Stimulated activated memory B cell treated with anti-CD40 and anti-IgM and Interleukin-4, amounts not matched to agents 10 μg/mL and 1 μg/mL and 100 μg/mL, for 72 hours (primary cell): Measurements from ENCODE around the gene RPLP2.

Experiments
- ATAC-seq: fragments of 150-1000 bp; cut with Tn5 transposase; 2 replicates; pipeline ENCODE4 v1.10.0; 2021
- H3K27ac Mint-ChIP-seq: one replicate; pipeline ENCODE4 v1.8.0; 2022; ENCODE audit warnings: mild to moderate bottlenecking, mixed read lengths
- H3K27me3 Mint-ChIP-seq: one replicate; pipeline ENCODE4 v1.8.0; 2022; ENCODE audit warnings: mixed read lengths
- H3K36me3 Mint-ChIP-seq: one replicate; pipeline ENCODE4 v1.8.0; 2022; ENCODE audit warnings: mixed read lengths
- H3K4me1 Mint-ChIP-seq: one replicate; pipeline ENCODE4 v1.8.0; 2022; ENCODE audit warnings: mixed read lengths
- H3K4me3 Mint-ChIP-seq: one replicate; pipeline ENCODE4 v1.8.0; 2022; ENCODE audit warnings: mild to moderate bottlenecking, moderate library complexity, mixed read lengths
- H3K9me3 Mint-ChIP-seq: one replicate; pipeline ENCODE4 v1.8.0; 2022; ENCODE audit warnings: mixed read lengths

The RPLP2 gene

DNA sequence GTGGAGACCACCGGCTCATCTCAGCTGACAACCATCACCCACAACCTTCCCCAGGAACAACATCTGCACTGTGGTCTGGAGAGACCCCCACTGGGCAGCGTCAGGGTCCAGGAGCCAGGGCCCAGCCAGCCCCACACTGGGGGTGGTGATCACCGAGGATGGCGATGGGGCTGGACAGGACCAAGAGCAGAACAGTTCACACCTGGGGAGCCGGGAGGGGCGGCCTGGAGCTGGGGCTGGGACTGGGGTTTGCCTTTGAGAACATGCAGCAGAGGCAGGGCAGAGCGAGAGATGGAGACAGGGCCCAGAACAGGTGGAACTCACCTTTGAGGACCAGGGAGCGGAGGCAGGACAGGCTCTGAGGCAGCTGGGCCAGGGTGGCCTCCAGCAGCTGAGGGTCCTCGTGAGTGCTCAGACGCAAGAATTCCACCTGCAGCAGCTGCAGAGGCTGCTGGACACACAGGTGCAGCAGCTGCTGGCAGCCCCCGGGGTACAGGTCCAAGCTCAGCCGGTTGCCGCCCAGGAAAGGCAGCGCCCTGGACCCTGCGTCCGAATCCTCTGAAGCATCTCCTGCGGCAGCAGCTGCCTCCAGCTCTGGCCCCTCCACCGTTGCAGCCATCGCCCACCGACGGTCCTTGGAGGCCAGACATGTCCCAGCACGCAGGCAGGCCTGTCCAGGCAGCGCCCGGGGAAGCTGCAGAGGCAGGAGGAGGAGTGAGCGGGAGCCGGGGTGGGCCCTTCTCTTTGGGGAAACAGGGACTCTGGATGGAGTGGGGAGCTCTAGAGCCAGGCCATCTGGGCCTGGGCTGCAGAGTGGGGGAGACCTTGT lies 5.8 kb upstream of the RPLP2 start:
- peak overlapping the region; percentile 73 for H3K4me3 Mint-ChIP-seq
- no peaks in the 10 kb centered on the region for H3K9me3 Mint-ChIP-seq
- peak overlapping the region; percentile 72 for H3K27ac Mint-ChIP-seq
- H3K4me1 Mint-ChIP-seq = peaks cover 21% of the 10 kb centered on the region
- no peak for ATAC-seq
- H3K36me3 Mint-ChIP-seq = peaks cover 6% of the 10 kb centered on the region
- no peaks in the 10 kb centered on the region for H3K27me3 Mint-ChIP-seq

DNA sequence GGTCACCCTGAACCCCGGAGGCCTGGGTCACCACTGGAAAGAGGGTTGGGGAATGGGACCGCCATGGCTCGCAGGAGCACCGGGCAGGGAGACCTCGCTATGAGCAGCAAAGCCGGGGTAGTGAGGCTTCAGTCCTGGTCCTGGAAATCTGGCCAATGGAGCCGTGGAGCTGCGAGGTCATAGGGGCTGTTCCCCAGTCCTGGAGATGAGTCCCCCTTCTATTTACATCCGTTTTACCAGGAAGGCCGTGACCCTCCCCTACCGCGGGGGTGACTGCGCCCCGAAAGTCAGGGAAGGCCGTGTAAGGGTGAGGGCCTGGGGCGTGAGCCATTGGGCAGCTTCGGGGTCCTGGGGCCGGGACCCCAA lies 5.2 kb upstream of the RPLP2 start:
- H3K36me3 Mint-ChIP-seq = peaks cover 6% of the 10 kb centered on the region
- H3K4me1 Mint-ChIP-seq = peaks cover 24% of the 10 kb centered on the region
- H3K4me3 Mint-ChIP-seq = peak overlapping the region; percentile 73
- peak overlapping the region; percentile 72 for H3K27ac Mint-ChIP-seq
- H3K27me3 Mint-ChIP-seq = no peaks in the 10 kb centered on the region
- no peaks in the 10 kb centered on the region for H3K9me3 Mint-ChIP-seq
- no peak for ATAC-seq

DNA sequence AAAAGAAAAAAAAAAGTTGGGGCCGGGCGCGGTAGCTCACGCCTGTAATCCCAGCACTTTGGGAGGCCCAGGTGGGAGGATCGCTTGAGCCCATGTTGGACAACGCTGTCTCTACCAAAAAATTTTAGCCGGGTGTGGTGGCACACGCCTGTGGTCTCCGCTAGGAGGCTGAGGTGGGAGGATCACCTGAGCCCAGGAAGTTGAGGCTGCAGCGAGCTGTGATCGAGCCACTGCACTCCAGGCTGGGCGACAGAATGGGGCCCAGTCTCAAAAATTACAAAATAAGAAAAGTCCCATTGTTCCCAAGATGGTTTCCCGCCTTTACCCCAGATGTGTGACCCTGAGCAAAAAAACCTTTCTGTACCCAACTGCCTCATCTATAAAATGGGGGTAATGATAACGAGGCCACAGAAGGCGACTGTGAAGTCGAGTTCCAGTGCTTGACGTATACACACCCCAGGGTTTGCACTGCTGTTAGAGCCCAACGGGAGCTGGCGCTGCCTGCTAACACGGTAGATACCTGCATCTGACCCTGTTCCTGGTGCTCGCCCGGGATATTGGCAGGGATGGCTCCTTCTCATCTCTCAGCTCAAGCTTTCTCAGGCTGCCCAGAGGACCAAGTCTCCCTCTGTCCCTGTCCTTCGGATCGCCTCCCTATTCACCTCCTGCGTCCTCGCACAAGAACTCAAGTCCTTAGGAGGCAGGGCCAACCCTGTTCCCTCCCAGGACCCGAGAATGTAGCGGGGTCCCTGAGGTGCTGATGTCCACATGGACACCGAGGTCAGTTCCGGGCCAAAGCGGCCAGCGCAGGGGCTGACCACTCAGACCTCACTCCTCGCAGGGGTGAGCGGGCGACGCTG lies 1.1 kb upstream of the RPLP2 start:
- H3K27me3 Mint-ChIP-seq = no peaks in the 10 kb centered on the region
- H3K36me3 Mint-ChIP-seq = peaks cover 28% of the 10 kb centered on the region
- H3K9me3 Mint-ChIP-seq = no peaks in the 10 kb centered on the region
- peak overlapping the region; percentile 98 for H3K27ac Mint-ChIP-seq
- peak overlapping the region; percentile 85 for H3K4me3 Mint-ChIP-seq
- peaks cover 50% of the 10 kb centered on the region for H3K4me1 Mint-ChIP-seq
- ATAC-seq = no peak

DNA sequence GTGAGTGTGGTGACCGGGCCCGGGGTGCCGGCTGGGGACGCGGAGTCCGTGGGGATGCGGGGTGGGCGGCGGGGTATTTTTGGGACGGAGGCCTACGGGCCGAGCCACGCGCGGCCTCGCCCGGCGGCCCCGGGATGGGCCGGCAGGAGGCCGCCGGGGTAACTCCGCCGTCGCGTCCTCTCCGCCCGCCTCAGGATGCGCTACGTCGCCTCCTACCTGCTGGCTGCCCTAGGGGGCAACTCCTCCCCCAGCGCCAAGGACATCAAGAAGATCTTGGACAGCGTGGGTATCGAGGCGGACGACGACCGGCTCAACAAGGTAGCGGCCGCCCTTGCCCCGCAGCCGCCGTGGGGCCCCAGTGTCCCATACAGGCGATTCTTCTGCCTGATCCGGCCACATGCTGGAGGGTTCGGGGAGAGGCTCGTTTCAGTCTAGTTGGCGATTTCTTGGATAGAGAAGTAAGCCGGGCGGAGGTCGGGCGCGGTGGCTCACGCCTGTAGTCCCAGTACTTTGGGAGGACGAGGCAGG lies 337 bp downstream of the RPLP2 start:
- Mint-ChIP-seq H3K4me1 (peaks cover 42% of the 10 kb centered on the region), H3K36me3 (peaks cover 33% of the 10 kb centered on the region), H3K27ac (peak overlapping the region; percentile 98), H3K9me3 (no peaks in the 10 kb centered on the region), H3K4me3 (peak overlapping the region; percentile 85), H3K27me3 (no peaks in the 10 kb centered on the region)
- ATAC-seq = peak; percentile 11

DNA sequence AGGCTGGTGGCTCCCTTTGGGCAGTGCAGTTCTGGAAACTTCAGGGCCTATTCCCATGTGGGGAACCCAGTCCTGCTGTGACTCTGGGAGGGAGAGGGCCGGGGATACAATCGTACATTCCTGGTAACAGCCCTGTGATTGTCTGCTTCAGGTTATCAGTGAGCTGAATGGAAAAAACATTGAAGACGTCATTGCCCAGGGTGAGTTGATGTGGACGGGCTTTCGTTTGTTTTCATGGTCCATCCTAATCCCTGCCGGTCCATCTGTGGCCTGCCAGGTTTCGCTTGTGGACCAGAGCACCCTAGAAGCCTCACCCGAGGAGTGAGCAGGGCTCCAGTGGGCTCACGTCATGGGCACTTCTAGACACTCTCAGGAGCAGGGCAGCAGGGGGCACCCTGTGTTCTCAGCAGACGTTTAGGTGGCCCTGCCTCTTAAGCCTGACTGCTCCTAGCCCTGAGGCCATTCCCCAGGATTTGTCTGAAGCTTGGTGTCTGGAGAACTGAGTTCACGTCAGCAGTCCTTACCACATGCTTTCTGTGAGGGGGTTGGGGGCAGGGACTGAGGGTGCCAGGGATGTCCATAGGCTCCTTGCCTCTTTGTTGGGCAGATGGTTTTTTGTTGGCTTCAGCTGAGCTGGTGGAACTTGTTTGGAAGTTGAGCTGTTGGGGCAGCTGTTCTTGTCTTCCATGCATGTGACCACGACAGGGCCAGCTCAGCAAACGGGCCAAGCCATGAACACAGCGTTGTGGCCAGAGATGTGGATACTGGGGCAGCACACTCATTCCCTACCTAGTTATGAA lies 1.9 kb downstream of the RPLP2 start:
- H3K27me3 Mint-ChIP-seq = no peaks in the 10 kb centered on the region
- H3K4me1 Mint-ChIP-seq = peaks cover 42% of the 10 kb centered on the region
- no peaks in the 10 kb centered on the region for H3K9me3 Mint-ChIP-seq
- H3K4me3 Mint-ChIP-seq = peak overlapping the region; percentile 85
- peak overlapping the region; percentile 98 for H3K27ac Mint-ChIP-seq
- peaks cover 33% of the 10 kb centered on the region for H3K36me3 Mint-ChIP-seq
- no peak for ATAC-seq

DNA sequence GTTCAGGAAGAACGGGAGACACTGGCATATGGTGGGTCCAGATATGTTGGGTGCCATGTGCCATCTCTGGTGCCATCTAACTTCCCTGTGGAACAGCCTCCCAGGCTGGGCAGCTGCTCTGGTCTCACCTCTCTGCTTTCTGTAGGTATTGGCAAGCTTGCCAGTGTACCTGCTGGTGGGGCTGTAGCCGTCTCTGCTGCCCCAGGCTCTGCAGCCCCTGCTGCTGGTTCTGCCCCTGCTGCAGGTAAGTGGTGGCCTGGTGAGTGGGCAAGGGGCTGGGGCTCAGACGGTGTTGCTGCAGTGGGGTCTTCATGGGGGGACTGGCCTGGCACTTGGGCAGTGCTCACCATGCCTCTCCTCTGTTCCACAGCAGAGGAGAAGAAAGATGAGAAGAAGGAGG lies 2.6 kb downstream of the RPLP2 start:
- Mint-ChIP-seq H3K27me3 (no peaks in the 10 kb centered on the region), H3K4me1 (peaks cover 42% of the 10 kb centered on the region), H3K27ac (peak overlapping the region; percentile 98), H3K9me3 (no peaks in the 10 kb centered on the region), H3K36me3 (peaks cover 33% of the 10 kb centered on the region), H3K4me3 (no peak overlapping the region)
- no peak for ATAC-seq

DNA sequence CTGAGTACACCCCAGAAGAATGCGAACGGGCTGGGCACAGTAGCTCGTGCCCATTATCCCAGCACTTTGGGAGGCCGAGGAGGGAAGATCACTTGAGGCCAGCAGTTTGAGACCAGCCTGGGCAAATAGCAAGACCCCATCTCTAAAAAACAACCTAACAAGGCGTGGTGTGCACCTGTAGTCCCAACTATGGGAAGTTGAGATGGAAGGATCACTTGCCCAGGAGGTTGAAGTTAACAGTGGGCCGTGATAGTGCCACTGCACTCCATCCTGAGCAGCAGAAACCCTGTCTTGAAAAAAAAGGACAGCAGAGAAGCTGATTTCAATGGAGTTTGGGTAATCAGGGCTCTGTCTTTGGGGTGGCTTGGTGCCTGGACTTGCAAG lies 3.3 kb downstream of the RPLP2 start:
- Mint-ChIP-seq H3K27me3 (no peaks in the 10 kb centered on the region), H3K4me3 (no peak overlapping the region), H3K36me3 (peaks cover 33% of the 10 kb centered on the region), H3K4me1 (peaks cover 37% of the 10 kb centered on the region), H3K9me3 (no peaks in the 10 kb centered on the region), H3K27ac (no peak overlapping the region)
- ATAC-seq = no peak

DNA sequence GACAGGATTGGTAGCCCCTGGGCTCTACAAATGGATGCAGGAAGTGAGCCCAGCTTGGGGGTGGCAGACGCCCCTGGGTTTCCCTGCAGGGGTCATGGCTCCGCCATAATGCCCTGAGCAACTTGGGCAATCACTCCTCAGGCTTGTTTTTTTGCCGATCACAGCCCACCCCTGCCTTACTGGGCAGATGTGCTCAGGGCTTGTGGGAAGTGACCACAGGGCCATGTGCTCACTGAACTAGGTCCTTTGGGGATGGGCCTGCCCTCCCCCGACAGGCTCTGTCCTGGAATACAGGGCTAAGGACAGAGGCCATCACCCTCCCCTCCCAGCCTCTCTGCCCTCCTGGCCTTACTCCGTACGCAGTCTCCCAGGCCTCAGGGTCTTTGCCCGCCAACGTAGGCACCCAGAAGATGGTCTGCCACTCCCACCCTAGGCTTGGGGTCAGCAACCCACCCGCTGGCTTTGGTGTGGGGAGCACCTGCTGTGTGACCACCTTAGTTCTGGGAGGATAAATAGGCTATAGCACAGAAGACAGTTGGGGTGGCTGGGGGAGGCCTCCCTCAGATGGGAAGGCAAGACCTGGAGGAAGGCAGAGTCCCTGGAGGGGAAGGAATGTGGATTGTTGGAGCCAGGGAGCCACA lies 3.8 kb downstream of the RPLP2 start:
- Mint-ChIP-seq H3K4me3 (no peak overlapping the region), H3K9me3 (no peaks in the 10 kb centered on the region), H3K4me1 (peaks cover 36% of the 10 kb centered on the region), H3K27ac (no peak overlapping the region), H3K36me3 (peaks cover 33% of the 10 kb centered on the region), H3K27me3 (no peaks in the 10 kb centered on the region)
- ATAC-seq = no peak

DNA sequence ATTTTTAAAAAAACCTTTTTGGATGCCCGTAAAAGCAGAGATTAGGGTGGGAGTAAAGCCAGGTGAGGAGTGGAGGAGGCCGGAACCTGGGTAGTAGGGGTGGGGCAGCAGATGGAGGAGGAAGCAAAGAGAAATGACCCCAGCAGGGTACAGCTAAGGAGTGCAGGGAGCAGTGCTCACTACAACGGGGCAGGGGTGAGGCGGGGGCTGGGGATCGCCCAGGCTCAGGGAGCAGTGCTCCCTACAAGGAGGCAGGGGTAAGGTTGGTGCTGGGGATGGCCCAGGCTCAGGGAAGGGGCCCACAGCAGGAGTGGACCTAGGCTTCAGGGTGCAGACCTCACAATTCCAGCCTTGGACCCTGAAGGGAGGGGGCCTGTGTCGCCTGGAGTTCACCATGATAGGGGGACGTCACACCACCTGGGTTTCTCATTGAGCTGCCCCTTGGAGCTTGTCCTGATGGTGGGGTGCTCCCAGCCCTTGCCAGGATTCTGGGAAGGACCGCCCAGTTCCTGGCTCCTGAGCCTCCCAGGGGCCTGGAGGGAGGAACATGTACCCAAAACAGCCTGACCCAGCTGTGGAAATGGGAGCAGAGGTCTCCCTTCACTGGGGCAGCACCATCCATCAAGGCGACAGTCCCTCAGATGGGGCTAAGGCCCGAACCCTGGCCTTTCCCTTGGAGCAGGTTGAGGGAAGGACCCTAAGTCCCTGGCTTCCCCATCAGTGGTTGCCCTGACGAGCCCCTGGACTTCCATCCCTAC lies 6.1 kb downstream of the RPLP2 start:
- Mint-ChIP-seq H3K27me3 (no peaks in the 10 kb centered on the region), H3K4me3 (no peak overlapping the region), H3K36me3 (peaks cover 29% of the 10 kb centered on the region), H3K4me1 (peaks cover 34% of the 10 kb centered on the region), H3K9me3 (no peaks in the 10 kb centered on the region), H3K27ac (no peak overlapping the region)
- no peak for ATAC-seq

DNA sequence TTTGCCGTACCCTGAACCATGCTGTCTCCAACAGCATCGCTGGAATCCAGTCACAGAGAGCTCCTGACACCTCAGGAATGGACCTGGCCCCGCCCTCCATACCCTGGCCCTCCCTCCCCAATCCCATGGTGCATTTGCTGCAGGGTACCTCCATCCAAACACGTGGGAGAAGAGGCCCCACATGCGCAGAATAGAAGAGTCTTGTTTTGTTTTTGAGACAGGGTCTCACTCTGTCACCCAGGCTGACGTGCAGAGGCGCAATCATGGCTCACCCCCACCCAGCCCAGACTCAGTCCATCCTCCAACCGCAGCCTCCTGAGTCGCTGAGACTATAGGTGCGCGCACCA lies 6.6 kb downstream of the RPLP2 start:
- Mint-ChIP-seq H3K27me3 (no peaks in the 10 kb centered on the region), H3K9me3 (no peaks in the 10 kb centered on the region), H3K4me3 (no peak overlapping the region), H3K4me1 (peaks cover 34% of the 10 kb centered on the region), H3K36me3 (peaks cover 24% of the 10 kb centered on the region), H3K27ac (no peak overlapping the region)
- ATAC-seq = no peak

DNA sequence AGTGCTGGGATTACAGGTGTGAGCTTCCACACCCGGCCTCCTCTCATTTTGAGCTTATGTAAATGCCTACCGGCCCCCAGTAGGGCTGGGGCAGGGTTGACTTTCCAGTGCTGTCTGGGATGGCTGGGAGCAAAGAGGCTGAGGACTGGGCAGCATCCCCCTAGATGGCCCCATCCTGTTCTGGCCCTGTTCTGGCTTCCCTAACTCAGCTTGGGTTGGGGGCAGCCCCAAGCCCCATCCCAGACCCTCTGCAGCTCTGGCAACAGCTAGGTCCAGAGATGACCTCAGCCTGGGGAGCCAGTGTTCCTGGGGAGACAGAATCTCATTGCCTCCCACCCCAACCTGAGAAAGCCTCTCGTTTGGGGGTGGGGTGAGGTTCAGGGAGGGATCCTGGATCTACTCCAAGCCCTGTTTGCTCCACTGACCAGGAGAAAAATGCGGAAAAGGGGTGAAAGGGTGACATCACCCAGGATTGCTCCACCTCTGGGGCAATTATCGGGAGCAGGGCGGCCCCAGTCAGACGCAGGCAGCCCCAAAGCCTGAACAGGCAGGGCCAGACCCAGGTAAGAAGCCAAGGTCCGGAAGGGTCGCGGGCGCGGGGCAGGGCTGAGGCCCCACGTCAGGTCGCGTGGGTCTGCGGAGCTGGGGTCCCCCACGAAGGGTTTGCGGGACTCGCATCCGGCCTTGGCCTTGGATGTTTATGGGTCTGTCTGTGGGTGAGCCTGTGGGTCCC lies 8.8 kb downstream of the RPLP2 start, which contains the start of gene PNPLA2:
Gene PNPLA2, plus strand, starts transcription at position 519 of the 733 bp plus-strand sequence. CDS start 805 bp downstream, outside the sequence.
- Mint-ChIP-seq H3K27me3 (no peaks in the 10 kb centered on the region), H3K9me3 (no peaks in the 10 kb centered on the region), H3K4me1 (peaks cover 32% of the 10 kb centered on the region), H3K36me3 (peaks cover 6% of the 10 kb centered on the region), H3K27ac (peak within 1 kb of the TSS; percentile 85), H3K4me3 (peak within 1 kb of the TSS; percentile 85)
- ATAC-seq = peak; percentile 0

DNA sequence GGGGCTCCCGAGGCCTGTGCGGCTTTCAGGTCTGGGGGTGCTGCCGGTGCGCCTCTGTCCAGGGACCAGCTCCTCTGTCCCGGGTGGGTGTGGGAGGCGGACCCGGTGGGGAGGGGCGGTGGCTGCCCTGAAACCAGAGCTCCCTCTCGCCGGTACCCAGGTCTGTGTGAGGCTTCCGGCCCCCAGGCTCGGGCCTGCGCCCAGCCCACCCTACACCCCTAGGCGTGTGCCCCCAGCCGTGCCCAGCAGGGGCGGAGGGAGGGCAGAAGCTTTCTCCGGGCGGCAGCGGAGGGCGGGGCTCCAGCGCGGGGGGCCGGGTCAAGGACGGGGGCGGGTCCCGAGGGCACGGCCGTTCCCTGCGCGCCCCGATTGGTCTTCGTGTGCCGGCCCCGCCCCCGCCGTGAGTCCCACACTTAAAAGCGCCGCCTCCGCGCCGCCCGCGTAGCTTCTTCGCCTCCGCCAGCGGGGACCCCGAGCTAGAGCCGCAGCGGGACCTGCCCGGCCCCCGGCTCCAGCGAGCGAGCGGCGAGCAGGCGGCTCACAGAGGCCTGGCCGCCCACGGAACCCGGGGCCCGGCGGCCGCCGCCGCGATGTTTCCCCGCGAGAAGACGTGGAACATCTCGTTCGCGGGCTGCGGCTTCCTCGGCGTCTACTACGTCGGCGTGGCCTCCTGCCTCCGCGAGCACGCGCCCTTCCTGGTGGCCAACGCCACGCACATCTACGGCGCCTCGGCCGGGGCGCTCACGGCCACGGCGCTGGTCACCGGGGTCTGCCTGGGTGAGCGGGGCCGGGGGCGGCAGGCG lies 9.6 kb downstream of the RPLP2 start:
- no peaks in the 10 kb centered on the region for H3K27me3 Mint-ChIP-seq
- peak; percentile 86 for ATAC-seq
- H3K27ac Mint-ChIP-seq = peak overlapping the region; percentile 85
- no peaks in the 10 kb centered on the region for H3K36me3 Mint-ChIP-seq
- H3K9me3 Mint-ChIP-seq = no peaks in the 10 kb centered on the region
- H3K4me3 Mint-ChIP-seq = peak overlapping the region; percentile 85
- H3K4me1 Mint-ChIP-seq = peaks cover 32% of the 10 kb centered on the region
